DMS 273 (cell line): ENCODE data around the gene GJB1.
A peak's percentile ranks its signal among the peaks of the same experiment; 100 is the strongest.

ENCODE experiments used
- DNase-seq: peaks from one replicate; lab custom pipeline; 2025; ENCODE audit not compliant: unreplicated experiment; lab: John Stamatoyannopoulos, UW

GJB1 gene

GRCh38 chrX:71214604-71215337 is 8.3 kb upstream of the GJB1 start:
- DNase-seq: no peak

- no peak for DNase-seq
Observed at GRCh38 chrX:71215338-71215912, 7.6 kb upstream of the GJB1 start.

- no peak for DNase-seq
Observed at GRCh38 chrX:71216485-71216884, 6.5 kb upstream of the GJB1 start.

- DNase-seq: no peak
Observed at GRCh38 chrX:71217298-71217697, 5.7 kb upstream of the GJB1 start.

GRCh38 chrX:71221145-71221544 is 1.9 kb upstream of the GJB1 start:
- no peak for DNase-seq

- DNase-seq: no peak
Observed at GRCh38 chrX:71224098-71224708, 1.2 kb downstream of the GJB1 start.

- DNase-seq: no peak
Observed at GRCh38 chrX:71225009-71225408, 2.0 kb downstream of the GJB1 start.

GRCh38 chrX:71225676-71226075 is 2.7 kb downstream of the GJB1 start:
- DNase-seq: no peak

- DNase-seq: peak; percentile 15
Observed at GRCh38 chrX:71227370-71228062, 4.5 kb downstream of the GJB1 start.

GRCh38 chrX:71228063-71228642 is 5.1 kb downstream of the GJB1 start:
- DNase-seq: no peak

- no peak for DNase-seq
Observed at GRCh38 chrX:71235482-71235881, 12.5 kb downstream of the GJB1 start.

- DNase-seq: no peak
Observed at GRCh38 chrX:71236836-71237235, 13.8 kb downstream of the GJB1 start.

GRCh38 chrX:71239781-71240180 is 16.8 kb downstream of the GJB1 start:
- DNase-seq: no peak

GRCh38 chrX:71241301-71241700 is 18.3 kb downstream of the GJB1 start:
- no peak for DNase-seq

GRCh38 chrX:71244359-71245128 is 21.5 kb downstream of the GJB1 start:
- no peak for DNase-seq

GRCh38 chrX:71245159-71245558 is 22.1 kb downstream of the GJB1 start:
- no peak for DNase-seq

GRCh38 chrX:71250841-71251240 is 27.8 kb downstream of the GJB1 start:
- DNase-seq: no peak

GRCh38 chrX:71251466-71251973 is 28.5 kb downstream of the GJB1 start:
- no peak for DNase-seq

GRCh38 chrX:71252221-71252620 is 29.2 kb downstream of the GJB1 start:
- DNase-seq: no peak

- peak; percentile 79 for DNase-seq
Observed at GRCh38 chrX:71253253-71254091, 30.4 kb downstream of the GJB1 start.
